ENCODE measurements around the gene HLA-B. TPM values are rescaled to one million over a fixed set of nuclear protein-coding genes. Genes with fewer than 3 reads are reported as not detected.

Gene HLA-B
- polyA plus RNA-seq, 2 of the 4 experiments (the other 2 are of a cell fraction): 9.4 to 9.9 TPM

DNA sequence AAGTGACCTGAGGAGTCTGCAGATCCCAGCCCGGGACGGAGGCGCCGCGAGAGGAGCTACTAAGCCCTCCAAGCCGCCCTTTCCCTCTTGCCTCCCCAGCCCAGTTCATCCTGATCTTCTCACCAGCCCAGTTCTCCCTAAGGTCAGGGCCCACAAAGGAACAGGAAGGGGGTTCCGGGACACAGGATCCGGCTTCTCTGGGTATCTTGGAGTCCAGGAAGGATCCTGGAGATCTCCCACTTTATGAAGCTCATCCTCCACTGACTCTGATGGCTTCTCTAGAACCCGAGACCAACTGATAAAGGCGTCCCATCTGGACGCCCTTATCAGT, 48.2 kb downstream of the HLA-B start (continued):
- TF ChIP-seq CBX2 (IDR thresholded peaks at IDR 0.05; ENCODE audit: borderline replicate concordance, low read depth): no peak
- TF ChIP-seq NFE2L2 (conservative IDR thresholded peaks at IDR 0.05; ENCODE audit: low read length): no peak
- TF ChIP-seq POLR2A (IDR thresholded peaks at IDR 0.05; ENCODE audit: low read length): no peak
- no peak for TF ChIP-seq JUN (IDR thresholded peaks at IDR 0.05)
- TF ChIP-seq HDAC2 (IDR thresholded peaks at IDR 0.05): no peak

- Histone ChIP-seq H3K4me2 (peak overlapping the region; percentile 57), H3K4me1 (no peaks in the 10 kb centered on the region), H3K27ac (no peak overlapping the region), H3K4me3 (0 out of 3 replicates have a peak overlapping the region, but pooled peaks have one; percentile 17), H3K9me3 (no peaks in the 10 kb centered on the region)
- CTCF ChIA-PET: interaction anchor here (1.8 kb wide), 1 partner anchor 59 kb away, joined by 14 read pairs; no protein-coding TSS in a partner anchor
- FAIRE-seq: no peak
- POLR2A ChIA-PET: no interaction called here
- DNase-seq (ENCODE audit: low read depth in 1 of 2, low spot score in 1 of 2): peak in 1 of 2 experiments; percentile 10
- ATAC-seq: peak in 1 of 2 experiments; percentile 42; a peak in 3 of 6 replicates
- no peak for TF ChIP-seq PHF8 (IDR thresholded peaks at IDR 0.05; ENCODE audit: borderline replicate concordance, low read depth)
- no peak for TF ChIP-seq TP53 (CRISPR knock-in tag; IDR thresholded peaks at IDR 0.05)
- TF ChIP-seq EHMT2 (IDR thresholded peaks at IDR 0.05; ENCODE audit: low read depth): no peak
- no peak for TF ChIP-seq POLR2AphosphoS2 (conservative IDR thresholded peaks at IDR 0.05; ENCODE audit: low read length)
- no peak for TF ChIP-seq RCOR1 (IDR thresholded peaks at IDR 0.05; ENCODE audit: low read depth, low read length)
- no peak for TF ChIP-seq MAX (IDR thresholded peaks at IDR 0.05)
- TF ChIP-seq JUNB (IDR thresholded peaks at IDR 0.05): no peak
- no peak for TF ChIP-seq BHLHE40 (IDR thresholded peaks at IDR 0.05; ENCODE audit: low read depth, low read length)
- TF ChIP-seq NFE2L2 (conservative IDR thresholded peaks at IDR 0.05; ENCODE audit: low read length): no peak
- TF ChIP-seq KDM5A (IDR thresholded peaks at IDR 0.05): no peak
- TF ChIP-seq HOXB13 (CRISPR knock-in tag; IDR thresholded peaks at IDR 0.05; ENCODE audit: low read depth): no peak
- no peak for TF ChIP-seq HMGXB4 (CRISPR knock-in tag; IDR thresholded peaks at IDR 0.05; ENCODE audit: borderline replicate concordance)
- no peak for TF ChIP-seq ZC3H11A (IDR thresholded peaks at IDR 0.05)
- 15% methylated on average over 16 of the region's 57 CpGs for WGBS (ENCODE audit: missing lambda C conversion rate)
These were observed 48.7 kb downstream of the HLA-B start for GRCh38 chr6:31308050-31308844.

DNA sequence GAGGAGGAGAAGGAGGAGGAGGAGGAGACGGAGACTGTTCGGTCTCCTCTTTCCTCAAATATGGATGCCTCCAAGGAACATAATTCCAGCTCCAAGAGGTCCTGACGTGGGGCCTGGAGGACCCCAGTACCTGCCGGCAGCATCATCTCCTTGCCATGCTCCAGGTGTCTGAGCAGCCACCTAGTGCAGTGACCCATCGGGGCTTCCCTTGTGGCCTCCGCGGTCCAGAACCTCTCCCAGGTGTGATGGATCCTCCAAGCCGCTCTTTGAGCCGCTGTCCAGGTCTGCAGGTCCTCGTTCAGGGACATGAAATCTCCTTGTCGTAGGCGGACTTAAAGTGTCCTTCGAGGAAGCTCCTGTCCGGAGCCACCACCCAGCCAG, 49.3 kb downstream of the HLA-B start:
- FAIRE-seq (no peak), ATAC-seq (no peak), DNase-seq (ENCODE audit: low read depth in 1 of 2, low spot score in 1 of 2) (no peak)
- Histone ChIP-seq H3K27ac (no peak overlapping the region), H3K4me1 (no peaks in the 10 kb centered on the region), H3K9me3 (no peaks in the 10 kb centered on the region), H3K4me2 (no peak overlapping the region; the same call in 2 of the 3 replicates), H3K4me3 (no peak overlapping the region)
- CTCF ChIA-PET: interaction anchor here (1.8 kb wide), 1 partner anchor 59 kb away, joined by 14 read pairs; no protein-coding TSS in a partner anchor
- WGBS (ENCODE audit: missing lambda C conversion rate): 84% methylated on average over 13 of the region's 14 CpGs
- TF ChIP-seq HOXB5 (CRISPR knock-in tag; IDR thresholded peaks at IDR 0.05): no peak
- no peak for TF ChIP-seq KDM1A (IDR thresholded peaks at IDR 0.05; ENCODE audit: low read depth)
- TF ChIP-seq MAFK (IDR thresholded peaks at IDR 0.05; ENCODE audit: partially characterized antibody): no peak
- no peak for TF ChIP-seq CBX2 (IDR thresholded peaks at IDR 0.05; ENCODE audit: borderline replicate concordance, low read depth)
- no peak for TF ChIP-seq JUNB (IDR thresholded peaks at IDR 0.05)
- TF ChIP-seq POLR2AphosphoS2 (conservative IDR thresholded peaks at IDR 0.05; ENCODE audit: low read length): no peak
- no peak for TF ChIP-seq EHF (CRISPR knock-in tag; IDR thresholded peaks at IDR 0.05)
- TF ChIP-seq HOXA7 (CRISPR knock-in tag; IDR thresholded peaks at IDR 0.05): no peak
- no peak for TF ChIP-seq ZFP36 (IDR thresholded peaks at IDR 0.05; ENCODE audit: borderline replicate concordance, partially characterized antibody)
- TF ChIP-seq NR3C1 (IDR thresholded peaks at IDR 0.05): no peak
- TF ChIP-seq REST (IDR thresholded peaks at IDR 0.05): no peak
- TF ChIP-seq, protein P1, sequence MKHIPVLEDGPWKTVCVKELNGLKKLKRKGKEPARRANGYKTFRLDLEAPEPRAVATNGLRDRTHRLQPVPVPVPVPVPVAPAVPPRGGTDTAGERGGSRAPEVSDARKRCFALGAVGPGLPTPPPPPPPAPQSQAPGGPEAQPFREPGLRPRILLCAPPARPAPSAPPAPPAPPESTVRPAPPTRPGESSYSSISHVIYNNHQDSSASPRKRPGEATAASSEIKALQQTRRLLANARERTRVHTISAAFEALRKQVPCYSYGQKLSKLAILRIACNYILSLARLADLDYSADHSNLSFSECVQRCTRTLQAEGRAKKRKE (CRISPR knock-in tag; IDR thresholded peaks at IDR 0.05; ENCODE audit: low read depth): no peak
- POLR2A ChIA-PET: no interaction called here

Data from A549 (cell line).